DND-41 (cell line): ENCODE results near the gene TSNAX.
"Not testable (repeated sequence)": the region's sequence is repeated elsewhere in the genome, so short reads cannot be mapped to it uniquely, and the experiment has no call there.

ENCODE experiments used
- ATAC-seq: fragments of 200-7000 bp; cut with Tn5 transposase; 3 replicates; pipeline ENCODE4 v1.9.1; 2021; ENCODE audit warnings: low read depth; ENCODE audit not compliant: insufficient read depth
- DNase-seq: peaks from one replicate; pipeline ENCODE4 v3.0.0-alpha.2; 2020
- H2AFZ ChIP-seq: 2 replicates; pipeline ENCODE4 v1.6.0; 2012; ENCODE audit warnings: low read depth, low read length
- H3K27ac ChIP-seq: 2 replicates; pipeline ENCODE4 v1.5.1; 2012; ENCODE audit warnings: low read length, inconsistent platforms
- H3K27me3 ChIP-seq: fragments of 200-600 bp; sonication (generic); 2 replicates; pipeline ENCODE4 v1.6.0; 2012; ENCODE audit warnings: low read length, mild to moderate bottlenecking, inconsistent platforms; ENCODE audit not compliant: insufficient read depth, poor library complexity
- H3K36me3 ChIP-seq: 2 replicates; pipeline ENCODE4 v1.5.1; 2012; ENCODE audit warnings: low read length, inconsistent platforms; ENCODE audit not compliant: insufficient read depth
- H3K4me1 ChIP-seq: 2 replicates; pipeline ENCODE4 v1.5.1; 2012; ENCODE audit warnings: mild to moderate bottlenecking, low read length; ENCODE audit not compliant: insufficient read depth
- H3K4me2 ChIP-seq: 2 replicates; pipeline ENCODE4 v1.6.0; 2012; ENCODE audit warnings: mild to moderate bottlenecking, moderate library complexity, low read length, inconsistent platforms; ENCODE audit not compliant: insufficient read depth
- H3K4me3 ChIP-seq, 2 experiments: fragments of 200-600 bp in 1 of 2; shearing (Covaris generic) in 1 of 2; 2 replicates each; pipeline ENCODE4 v1.5.1; 2012 to 2016; ENCODE audit warnings: inconsistent platforms in 2 of 2, low read length in 2 of 2, mild to moderate bottlenecking in 2 of 2, low read depth in 1 of 2, moderate library complexity in 1 of 2
- H3K79me2 ChIP-seq: 2 replicates; pipeline ENCODE4 v1.6.0; 2012; ENCODE audit warnings: low read length, inconsistent platforms; ENCODE audit not compliant: insufficient read depth
- H3K9ac ChIP-seq: 2 replicates; pipeline ENCODE4 v1.6.0; 2012; ENCODE audit warnings: low read depth, mild to moderate bottlenecking, inconsistent platforms, low read length, moderate library complexity
- H3K9me3 ChIP-seq: 2 replicates; pipeline ENCODE4 v1.5.1; 2012; ENCODE audit warnings: low read length, moderate library complexity, mild to moderate bottlenecking, inconsistent platforms; ENCODE audit not compliant: insufficient read depth, severe bottlenecking
- H4K20me1 ChIP-seq: 2 replicates; pipeline ENCODE4 v1.6.0; 2012; ENCODE audit warnings: low read length; ENCODE audit not compliant: insufficient read depth
- CTCF ChIP-seq: IDR thresholded peaks from 2 replicates; pipeline ENCODE4 v1.5.1; 2012; ENCODE audit warnings: borderline replicate concordance, low read length, moderate library complexity, mild to moderate bottlenecking; ENCODE audit not compliant: poor library complexity, severe bottlenecking; ENCODE audit errors: extremely low read depth
- EZH2 ChIP-seq: IDR thresholded peaks from 3 replicates; pipeline ENCODE4 v1.6.1; 2012; ENCODE audit warnings: borderline replicate concordance, low read depth, mild to moderate bottlenecking, moderate library complexity, low read length, inconsistent platforms; ENCODE audit not compliant: severe bottlenecking

TSNAX gene

DNA sequence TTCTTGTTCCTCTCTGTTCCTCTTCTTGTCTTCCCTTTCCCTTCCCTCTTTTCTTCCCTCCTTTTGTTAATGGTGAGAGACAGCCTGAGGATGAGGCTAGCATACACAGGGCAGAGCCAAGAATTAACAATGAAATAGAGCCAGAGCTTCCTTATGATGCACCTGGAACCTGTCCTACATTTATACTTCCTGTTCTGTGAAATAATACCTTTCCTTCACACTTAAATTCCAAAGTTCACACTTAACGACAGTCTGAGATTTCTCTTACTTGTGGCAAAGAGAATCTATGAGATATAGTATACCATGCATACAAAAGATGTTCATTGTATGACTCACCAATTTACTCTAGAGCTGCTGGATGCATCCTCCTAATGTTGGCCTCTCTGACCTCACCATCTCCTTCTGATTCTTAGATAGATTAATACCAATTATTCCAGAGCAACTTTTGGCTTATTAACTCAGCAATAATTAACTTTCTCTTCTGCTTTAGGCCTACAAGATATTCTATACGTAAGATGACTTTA, 30.8 kb upstream of the TSNAX start:
- ATAC-seq (no peak), DNase-seq (no peak)
- Histone ChIP-seq H3K79me2 (no peaks in the 10 kb centered on the region), H2AFZ (no peak overlapping the region), H3K9me3 (peaks cover 19% of the 10 kb centered on the region), H3K27me3 (peaks cover 4% of the 10 kb centered on the region), H3K4me3 (no peak overlapping the region), H3K9ac (no peak overlapping the region), H3K27ac (no peak overlapping the region), H3K36me3 (no peaks in the 10 kb centered on the region), H4K20me1 (no peaks in the 10 kb centered on the region), H3K4me2 (no peak overlapping the region), H3K4me1 (no peaks in the 10 kb centered on the region)
- TF ChIP-seq CTCF (no peak), EZH2 (no peak)

- TF ChIP-seq EZH2 (no peak), CTCF (no peak)
- Histone ChIP-seq H4K20me1 (no peaks in the 10 kb centered on the region), H3K4me3 (no peak overlapping the region), H3K27me3 (peaks cover 2% of the 10 kb centered on the region), H3K9ac (no peak overlapping the region), H3K27ac (no peak overlapping the region), H2AFZ (no peak overlapping the region), H3K4me2 (no peak overlapping the region), H3K4me1 (no peaks in the 10 kb centered on the region), H3K36me3 (no peaks in the 10 kb centered on the region), H3K9me3 (peaks cover 19% of the 10 kb centered on the region), H3K79me2 (no peaks in the 10 kb centered on the region)
- DNase-seq (no peak), ATAC-seq (no peak)
These were observed 29.2 kb upstream of the TSNAX start for GRCh38 chr1:231499148-231499763.

GRCh38 chr1:231500666-231501065, 27.8 kb upstream of the TSNAX start:
- no peaks in the 10 kb centered on the region for H3K4me1 ChIP-seq
- TF ChIP-seq EZH2 = no peak
- no peak for TF ChIP-seq CTCF
- H3K36me3 ChIP-seq = no peaks in the 10 kb centered on the region
- no peak overlapping the region for H3K27ac ChIP-seq
- H3K4me3 ChIP-seq = no peak overlapping the region
- H2AFZ ChIP-seq = no peak overlapping the region
- H3K79me2 ChIP-seq = no peaks in the 10 kb centered on the region
- H3K9me3 ChIP-seq = peaks cover 19% of the 10 kb centered on the region
- no peaks in the 10 kb centered on the region for H4K20me1 ChIP-seq
- ATAC-seq = no peak
- H3K4me2 ChIP-seq = no peak overlapping the region
- DNase-seq = no peak
- H3K27me3 ChIP-seq = no peaks in the 10 kb centered on the region
- H3K9ac ChIP-seq = no peak overlapping the region

GRCh38 chr1:231503168-231503567, 25.3 kb upstream of the TSNAX start:
- H3K36me3 ChIP-seq, H3K4me2 ChIP-seq, H3K79me2 ChIP-seq: not testable (repeated sequence)

More at GRCh38 chr1:231503168-231503567, 25.3 kb upstream of the TSNAX start:
- peaks cover 17% of the 10 kb centered on the region for H3K9me3 ChIP-seq
- H4K20me1 ChIP-seq, H3K4me3 ChIP-seq, H3K27ac ChIP-seq, DNase-seq, H3K9ac ChIP-seq, H3K27me3 ChIP-seq, ATAC-seq, H2AFZ ChIP-seq, H3K4me1 ChIP-seq: not testable (repeated sequence)
